ENCODE data around the gene DPF1.

- TF ChIP-seq EZH2phosphoT487 (IDR thresholded peaks at IDR 0.05; ENCODE audit: borderline replicate concordance, low read length) = no peak
- TF ChIP-seq CTCF (IDR thresholded peaks at IDR 0.05; ENCODE audit: low read depth, low read length, poor library complexity, severe bottlenecking) = no peak
Measured at GRCh38 chr19:38206006-38206745, 17.8 kb downstream of the DPF1 start.

Data from DOHH2 (cell line).